Measurements from ENCODE around the gene ERG.

Gene ERG

GRCh38 chr21:38389354-38389676, 109.0 kb downstream of the ERG start:
- DNase-seq (ENCODE audit: low spot score): no peak

GRCh38 chr21:38388647-38389353, 109.5 kb downstream of the ERG start:
- no peak for DNase-seq (ENCODE audit: low spot score)

GRCh38 chr21:38388203-38388602, 110.1 kb downstream of the ERG start:
- DNase-seq (ENCODE audit: low spot score): no peak

GRCh38 chr21:38386967-38387366, 111.3 kb downstream of the ERG start:
- no peak for DNase-seq (ENCODE audit: low spot score)

- no peak for DNase-seq (ENCODE audit: low spot score)
Measured at GRCh38 chr21:38385427-38386175, 112.7 kb downstream of the ERG start.

GRCh38 chr21:38384675-38385426, 113.4 kb downstream of the ERG start:
- no peak for DNase-seq (ENCODE audit: low spot score)

- DNase-seq (ENCODE audit: low spot score): no peak
Measured at GRCh38 chr21:38384238-38384560, 114.1 kb downstream of the ERG start.

GRCh38 chr21:38383411-38384237, 114.7 kb downstream of the ERG start:
- no peak for DNase-seq (ENCODE audit: low spot score)

- no peak for DNase-seq (ENCODE audit: low spot score)
Measured at GRCh38 chr21:38380481-38381137, 117.7 kb downstream of the ERG start.

- no peak for DNase-seq (ENCODE audit: low spot score)
Measured at GRCh38 chr21:38379147-38379546, 119.1 kb downstream of the ERG start.

- no peak for DNase-seq (ENCODE audit: low spot score)
Measured at GRCh38 chr21:38377165-38378088, 120.8 kb downstream of the ERG start.

GRCh38 chr21:38376693-38377092, 121.6 kb downstream of the ERG start:
- DNase-seq (ENCODE audit: low spot score): no peak

GRCh38 chr21:38376235-38376634, 122.0 kb downstream of the ERG start:
- no peak for DNase-seq (ENCODE audit: low spot score)

- no peak for DNase-seq (ENCODE audit: low spot score)
Measured at GRCh38 chr21:38367646-38368045, 130.6 kb downstream of the ERG start.

GRCh38 chr21:38365521-38365920, 132.8 kb downstream of the ERG start:
- no peak for DNase-seq (ENCODE audit: low spot score)

GRCh38 chr21:38363693-38364092, 134.6 kb downstream of the ERG start:
- DNase-seq (ENCODE audit: low spot score): no peak

- DNase-seq (ENCODE audit: low spot score): no peak
Measured at GRCh38 chr21:38361324-38361723, 137.0 kb downstream of the ERG start.

GRCh38 chr21:38359835-38360234, 138.4 kb downstream of the ERG start:
- DNase-seq (ENCODE audit: low spot score): no peak

- DNase-seq (ENCODE audit: low spot score): no peak
Measured at GRCh38 chr21:38359090-38359489, 139.2 kb downstream of the ERG start.

GRCh38 chr21:38358666-38359065, 139.6 kb downstream of the ERG start:
- DNase-seq (ENCODE audit: low spot score): no peak

GRCh38 chr21:38358098-38358497, 140.2 kb downstream of the ERG start:
- DNase-seq (ENCODE audit: low spot score): no peak
